ENCODE data around the gene BBS5.
"Not testable (repeated sequence)": the region's sequence is repeated elsewhere in the genome, so short reads cannot be mapped to it uniquely, and the experiment has no call there.

Gene BBS5

DNA sequence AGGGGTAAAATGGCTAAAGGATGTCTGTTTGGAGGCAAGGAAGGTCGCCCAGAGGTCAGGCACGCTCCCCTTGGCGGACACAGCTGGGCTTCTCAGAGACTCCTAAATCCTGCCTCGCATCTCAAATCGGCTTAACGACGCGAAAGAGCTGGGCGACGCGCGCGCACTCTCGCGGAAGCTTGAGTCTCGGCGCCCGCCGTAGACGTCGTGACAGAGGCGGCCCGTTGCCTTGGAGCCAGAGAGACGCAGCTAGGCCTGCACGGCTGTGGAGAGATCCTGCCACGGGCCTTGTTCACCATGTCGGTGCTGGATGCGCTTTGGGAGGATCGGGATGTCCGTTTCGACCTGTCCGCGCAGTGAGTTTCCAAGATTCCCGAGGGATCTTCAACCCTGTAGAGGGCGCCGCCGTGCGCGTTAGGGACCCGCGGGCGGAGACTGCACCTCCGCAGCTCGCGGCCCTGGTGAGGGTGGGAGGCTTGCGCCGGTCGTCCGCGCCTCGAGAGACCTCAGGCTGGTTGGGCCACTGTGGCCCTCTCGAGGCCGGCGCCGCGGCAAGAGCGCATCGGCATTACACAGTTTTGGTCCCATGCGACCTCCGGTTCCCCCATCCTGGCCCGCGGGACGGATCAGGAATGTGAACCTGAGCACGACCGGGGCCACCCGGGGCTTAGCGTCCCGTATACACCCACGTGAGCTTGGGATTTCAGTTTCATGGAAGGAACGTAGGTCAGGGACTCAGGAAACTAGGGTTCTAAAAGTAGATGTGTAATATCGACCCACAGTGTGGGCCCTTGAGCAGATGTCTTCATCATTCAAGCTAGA is at the start of gene BBS5:
Gene BBS5 (plus strand): TSS at position 238 of the 822 bp plus-strand sequence. CDS start 60 bp downstream, at position 298.
- peak; percentile 57 for DNase-seq (ENCODE audit: low read depth)

DNA sequence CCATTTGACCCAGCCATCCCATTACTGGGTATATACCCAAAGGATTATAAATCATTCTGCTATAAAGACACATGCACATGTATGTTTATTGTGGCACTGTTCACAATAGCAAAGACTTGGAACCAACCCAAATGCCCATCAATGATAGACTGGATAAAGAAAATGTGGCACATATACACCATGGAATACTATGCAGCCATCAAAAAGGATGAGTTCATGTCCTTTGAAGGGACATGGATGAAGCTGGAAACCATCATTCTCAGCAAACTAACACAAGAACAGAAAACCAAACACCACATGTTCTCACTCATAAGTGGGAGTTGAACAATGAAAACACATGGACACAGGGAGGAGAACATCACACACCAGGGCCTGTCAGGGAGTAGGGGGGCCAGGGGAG is 47.5 kb upstream of the BBS5 start:
- not testable (repeated sequence) for DNase-seq (ENCODE audit: low read depth)

DNA sequence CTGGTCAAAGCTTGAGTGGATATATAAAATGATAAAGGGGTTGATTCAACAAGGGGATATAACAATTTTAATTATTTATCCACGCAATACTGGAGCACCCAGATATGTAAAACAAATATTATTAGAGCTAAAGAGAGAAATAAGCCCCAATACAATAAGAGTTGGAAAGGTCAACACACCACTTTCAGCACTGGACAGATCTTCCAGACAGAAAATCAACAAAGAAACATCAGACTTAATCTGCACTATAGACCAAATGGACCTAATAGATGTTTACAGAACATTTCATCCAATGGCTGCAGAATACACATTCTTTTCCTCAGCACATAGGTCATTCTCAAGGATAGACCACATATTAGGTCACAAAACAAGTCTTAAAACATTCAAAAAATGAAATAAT is 45.1 kb upstream of the BBS5 start:
- DNase-seq (ENCODE audit: low read depth), result not testable (repeated sequence)

DNA sequence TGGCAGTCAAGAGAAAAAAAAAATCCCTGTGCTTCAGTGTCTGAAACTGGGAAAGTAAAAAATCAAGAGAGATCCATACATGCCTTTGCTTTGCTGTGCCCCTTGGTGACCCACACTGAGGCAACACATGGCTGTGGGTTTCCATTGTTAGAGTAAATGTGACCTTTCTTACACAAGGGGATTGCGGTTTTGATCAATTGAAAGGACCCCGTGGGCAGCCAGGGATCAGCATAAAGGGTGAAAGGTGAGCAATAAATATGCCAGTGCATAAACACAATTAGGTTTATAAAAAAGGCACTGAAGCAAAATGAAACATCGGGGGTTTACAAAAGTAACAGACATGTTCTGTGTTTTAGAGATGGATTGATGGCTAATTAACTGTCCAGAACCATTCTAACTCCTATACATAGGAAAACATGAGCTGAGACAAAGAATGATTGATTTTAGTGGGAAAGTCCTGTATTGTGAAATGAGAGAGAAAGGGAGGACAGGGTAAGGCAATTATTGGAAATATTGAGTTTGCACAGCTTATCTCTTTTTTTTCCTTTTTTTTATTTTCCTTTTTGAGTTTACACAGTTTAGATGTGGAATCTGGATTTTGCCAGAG is 40.7 kb upstream of the BBS5 start:
- no peak for DNase-seq (ENCODE audit: low read depth)

DNA sequence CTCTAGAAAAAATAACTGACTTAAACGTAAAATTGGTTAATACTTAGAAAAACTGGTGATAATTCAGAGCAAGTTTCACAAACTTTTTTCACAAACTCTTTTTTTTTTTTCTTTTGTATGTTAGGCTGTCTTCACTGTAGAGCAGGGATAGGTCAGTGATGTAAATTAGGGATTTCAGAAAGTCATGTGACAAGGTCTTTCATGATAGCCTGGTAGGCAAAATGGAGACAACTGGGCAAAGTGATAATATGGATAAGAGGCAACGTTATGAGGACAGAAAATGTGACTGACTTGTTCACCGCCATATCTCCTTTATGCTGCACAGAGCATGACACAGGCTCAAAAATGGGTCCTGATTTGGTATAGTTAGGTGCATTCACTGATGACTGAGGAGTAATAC is 39.4 kb upstream of the BBS5 start:
- no peak for DNase-seq (ENCODE audit: low read depth)

DNA sequence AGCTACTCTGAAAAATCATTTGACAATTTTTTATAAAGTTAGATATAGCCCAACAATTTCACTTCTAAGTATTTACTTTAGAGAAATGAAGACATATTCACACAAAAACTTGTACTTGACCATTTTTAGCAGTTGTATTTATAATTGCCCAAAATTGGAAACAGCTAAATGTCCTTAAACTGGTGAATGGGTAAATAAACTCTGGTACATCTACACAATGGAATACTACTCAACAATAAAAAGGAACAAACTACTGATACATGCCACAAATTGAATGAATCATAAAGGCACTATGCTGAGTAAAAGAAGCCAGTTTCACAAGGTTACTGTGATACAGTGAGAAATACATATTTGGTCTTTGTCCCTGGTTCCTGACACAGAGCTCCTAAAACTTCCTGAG is 32.8 kb upstream of the BBS5 start:
- DNase-seq (ENCODE audit: low read depth), result no peak

DNA sequence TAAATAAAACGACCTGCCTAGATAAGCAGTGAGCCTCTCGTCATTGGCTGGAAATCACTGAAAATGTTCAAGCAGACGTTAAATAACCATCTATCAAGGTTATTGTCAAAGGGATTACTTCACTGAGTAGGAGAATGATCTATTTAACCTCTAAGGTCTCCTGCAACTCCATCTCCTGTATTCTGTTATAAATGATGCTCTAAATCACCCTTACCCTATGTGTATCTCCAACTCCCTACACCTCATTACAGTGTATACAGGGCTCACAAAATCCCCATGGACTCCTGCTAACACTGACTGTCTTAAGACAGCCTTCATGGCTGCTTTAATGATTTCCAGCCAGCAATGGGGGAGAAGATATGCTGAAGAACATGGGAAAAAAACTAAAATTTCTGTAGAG is 31.0 kb upstream of the BBS5 start:
- DNase-seq (ENCODE audit: low read depth), result no peak

DNA sequence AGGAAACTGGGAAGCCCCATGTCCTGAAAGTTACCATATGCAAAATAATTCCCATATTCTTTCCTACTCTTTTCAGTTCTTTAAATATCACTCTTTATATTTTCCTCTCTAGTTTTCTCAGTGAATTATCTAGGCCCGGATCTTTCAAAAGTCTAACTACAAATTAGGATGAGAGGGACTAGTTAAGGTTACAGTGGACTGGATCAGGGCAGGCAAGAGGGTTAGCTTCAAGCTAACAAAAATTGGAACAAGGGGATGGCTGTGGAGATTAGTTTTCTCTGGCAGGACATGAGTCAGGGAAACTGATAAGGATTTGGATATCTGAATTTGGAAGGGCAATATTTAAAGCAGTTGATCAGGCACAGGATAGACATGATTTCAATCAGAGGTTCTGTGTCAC is 30.4 kb upstream of the BBS5 start:
- no peak for DNase-seq (ENCODE audit: low read depth)

DNA sequence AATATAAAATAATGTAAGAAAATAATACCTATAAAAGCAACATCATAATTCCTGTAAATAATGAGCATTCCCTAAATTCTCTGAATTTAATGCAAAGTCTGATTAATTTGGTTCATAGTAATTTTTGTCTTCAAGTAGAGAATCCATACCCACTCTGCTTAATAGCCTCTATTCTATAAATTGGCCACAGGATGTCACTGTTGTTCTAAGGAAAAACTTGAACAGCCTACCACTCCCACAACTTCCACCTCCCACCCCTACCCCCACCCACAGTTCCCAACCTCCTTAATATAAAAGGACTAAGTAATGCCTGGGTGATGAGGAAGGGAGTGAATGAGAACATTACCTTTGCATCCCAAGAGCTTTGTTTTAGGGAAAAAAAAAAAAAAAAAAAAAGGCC is 27.2 kb upstream of the BBS5 start:
- no peak for DNase-seq (ENCODE audit: low read depth)

DNA sequence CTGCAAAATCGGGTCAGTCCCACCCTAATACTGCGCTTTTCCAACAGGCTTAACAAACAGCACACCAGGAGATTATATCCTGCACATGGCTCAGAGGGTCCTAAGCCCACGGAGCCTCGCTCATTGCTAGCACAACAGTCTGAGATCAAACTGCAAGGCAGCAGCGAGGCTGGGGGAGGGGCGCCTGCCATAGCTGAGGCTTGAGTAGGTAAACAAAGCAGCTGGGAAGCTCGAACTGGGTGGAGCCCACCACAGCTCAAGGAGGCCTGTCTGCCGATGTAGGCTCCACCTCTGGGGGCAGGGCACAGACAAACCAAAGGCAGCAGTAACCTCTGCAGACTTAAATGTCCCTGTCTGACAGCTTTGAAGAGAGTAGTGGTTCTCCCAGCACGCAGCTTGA is 26.2 kb upstream of the BBS5 start:
- DNase-seq (ENCODE audit: low read depth), result not testable (repeated sequence)

DNA sequence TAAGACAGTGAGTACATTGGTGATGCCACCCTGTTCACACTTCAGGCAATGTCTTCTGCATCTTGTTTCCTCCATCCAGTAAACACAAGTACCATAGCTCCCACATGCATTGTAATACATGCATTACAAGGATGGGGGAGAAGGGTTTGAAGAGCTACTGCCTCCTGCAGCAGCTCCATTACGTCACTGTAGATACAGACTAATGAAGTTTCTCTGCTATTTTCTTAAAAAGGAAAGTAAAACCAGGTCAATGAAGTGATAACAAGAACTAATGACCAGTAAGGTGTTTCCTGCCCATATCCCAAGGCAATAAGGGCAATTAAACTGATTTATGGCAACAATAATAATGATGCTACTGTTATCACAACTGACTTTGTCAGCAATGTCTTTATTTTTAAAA is 18.2 kb upstream of the BBS5 start:
- no peak for DNase-seq (ENCODE audit: low read depth)

DNA sequence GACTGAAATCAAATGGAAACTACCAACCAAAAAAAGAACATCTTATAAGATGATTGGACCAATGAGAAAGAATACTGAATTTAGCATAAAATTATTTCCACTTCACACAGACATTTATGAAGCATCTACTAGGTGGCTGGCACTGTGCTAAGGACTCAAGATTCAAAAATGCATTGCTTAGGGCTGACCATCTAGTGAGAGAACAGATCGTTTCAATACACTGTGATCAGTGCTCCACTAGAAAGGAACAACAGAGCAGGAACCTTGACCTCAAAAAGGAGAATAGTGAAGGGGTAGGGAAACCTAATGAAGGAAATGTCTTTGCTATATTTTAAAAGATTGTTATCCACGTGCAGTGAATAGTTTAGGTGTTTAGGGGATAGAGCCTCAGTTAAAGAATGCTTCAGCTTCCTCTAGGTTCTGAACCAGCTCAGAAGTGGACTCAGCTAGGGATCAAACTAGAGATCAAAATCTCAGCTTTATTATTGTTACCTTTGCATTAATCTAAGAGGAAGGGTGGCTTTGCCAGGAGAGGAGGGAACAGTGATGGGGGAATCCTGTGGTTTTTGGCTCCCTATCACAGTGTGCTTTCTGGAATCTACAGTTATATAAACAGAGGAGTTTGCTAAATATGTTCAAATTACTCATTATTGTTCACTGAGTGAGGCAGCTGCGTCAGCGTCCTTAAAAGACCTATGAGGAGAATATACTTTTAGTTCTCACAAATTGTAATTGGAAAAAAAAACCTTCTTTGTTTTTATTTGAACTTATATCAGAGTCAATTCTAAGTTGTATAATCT is 16.2 kb upstream of the BBS5 start:
- no peak for DNase-seq (ENCODE audit: low read depth)

DNA sequence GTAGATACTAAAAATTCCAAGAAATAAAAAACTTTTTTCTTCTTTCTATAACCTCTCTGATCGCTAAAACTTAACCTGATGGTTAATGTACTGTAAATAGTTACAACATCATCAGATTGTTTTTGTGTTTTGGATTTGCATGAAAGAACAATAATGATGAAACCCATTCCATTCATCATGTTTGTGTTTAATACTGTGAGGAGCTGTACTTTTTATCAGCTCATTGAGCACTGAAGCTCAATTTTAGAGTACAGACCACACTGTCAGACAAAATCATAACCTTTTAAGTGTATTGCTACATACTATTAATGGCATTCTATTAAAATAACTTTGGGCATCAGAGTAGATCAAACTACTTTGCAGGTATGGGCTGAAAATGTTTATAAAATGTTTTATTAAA is 14.8 kb upstream of the BBS5 start:
- no peak for DNase-seq (ENCODE audit: low read depth)

DNA sequence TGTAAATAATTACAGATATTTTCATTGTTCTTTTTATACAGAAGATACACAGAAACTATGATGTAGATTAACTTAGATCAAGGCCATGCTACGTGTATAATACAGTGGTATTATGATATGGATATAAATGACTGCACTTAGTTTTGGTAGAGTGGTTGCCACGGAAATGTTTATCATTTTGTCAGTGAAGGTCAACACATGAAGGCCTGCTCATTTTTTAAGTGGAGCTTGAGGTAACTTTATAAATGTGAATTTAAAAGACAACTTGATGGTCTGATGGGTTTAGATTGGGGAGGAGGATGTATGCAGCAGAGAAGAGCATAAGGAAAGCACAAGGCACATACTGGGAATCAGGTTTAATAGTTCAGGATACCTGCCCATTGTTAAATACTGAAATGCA is 14.4 kb upstream of the BBS5 start:
- DNase-seq (ENCODE audit: low read depth), result no peak

DNA sequence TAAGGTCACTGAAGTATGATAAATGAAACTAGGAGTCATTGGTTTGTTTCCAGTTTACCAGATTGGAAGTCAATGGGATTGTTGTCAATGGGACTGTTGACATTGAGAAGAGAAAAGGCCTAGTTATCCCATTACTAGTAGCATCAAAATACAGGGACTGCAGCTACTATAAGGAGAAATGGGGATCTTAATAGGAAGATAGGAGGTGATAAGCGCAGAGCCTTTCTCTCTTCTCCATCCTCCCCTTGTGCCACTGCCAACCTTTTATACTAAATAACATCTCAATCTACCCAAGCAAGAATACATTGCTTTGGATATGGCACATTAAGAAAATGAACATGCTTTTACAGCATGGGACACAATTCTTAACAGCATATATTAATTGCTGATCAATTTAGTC is 10.5 kb upstream of the BBS5 start:
- no peak for DNase-seq (ENCODE audit: low read depth)

DNA sequence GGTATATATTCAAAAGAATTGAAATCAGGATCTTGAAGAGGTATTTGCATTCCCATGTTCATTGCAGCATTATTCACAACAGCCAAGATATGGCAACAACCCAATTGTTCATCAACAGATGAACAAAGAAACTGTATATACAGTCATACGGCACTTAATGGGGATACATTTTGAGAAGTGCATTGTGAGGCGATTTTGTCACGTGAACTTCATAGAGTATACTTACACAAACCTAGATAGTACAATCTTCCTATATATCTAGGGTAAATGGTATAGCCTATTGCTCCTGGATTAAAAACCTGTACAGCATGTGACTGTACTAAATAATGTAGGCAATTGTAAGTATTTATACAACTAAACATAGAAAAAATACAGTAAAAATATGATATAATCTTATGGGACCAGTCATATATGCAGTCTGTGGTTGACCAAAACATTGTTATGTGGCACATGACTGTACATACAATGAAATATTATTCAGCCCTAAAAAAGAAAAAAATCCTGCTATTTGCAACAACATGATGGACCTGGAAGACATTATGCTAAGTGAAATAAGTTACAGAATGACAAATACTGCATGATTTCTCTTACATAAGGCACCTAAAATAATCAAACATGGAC is 9.2 kb upstream of the BBS5 start:
- DNase-seq (ENCODE audit: low read depth), result no peak

DNA sequence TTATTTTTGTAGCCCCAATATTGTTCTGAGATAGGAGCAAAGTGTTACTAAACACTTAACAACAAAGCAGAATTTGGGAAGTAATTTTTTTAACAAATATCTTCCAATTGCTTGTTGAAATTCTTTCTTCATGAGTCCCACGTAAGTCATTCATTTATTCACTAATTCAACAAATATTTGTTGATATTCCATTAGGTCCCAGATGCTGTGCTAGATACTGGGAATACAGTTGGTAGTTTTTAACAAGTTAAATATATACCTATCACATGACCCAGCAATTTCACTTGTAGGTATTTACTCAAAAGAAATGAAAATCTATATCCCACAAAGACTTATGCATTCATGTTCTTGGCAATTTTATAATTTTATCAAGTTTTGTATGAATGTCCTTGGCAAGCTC is 7.0 kb upstream of the BBS5 start:
- no peak for DNase-seq (ENCODE audit: low read depth)

DNA sequence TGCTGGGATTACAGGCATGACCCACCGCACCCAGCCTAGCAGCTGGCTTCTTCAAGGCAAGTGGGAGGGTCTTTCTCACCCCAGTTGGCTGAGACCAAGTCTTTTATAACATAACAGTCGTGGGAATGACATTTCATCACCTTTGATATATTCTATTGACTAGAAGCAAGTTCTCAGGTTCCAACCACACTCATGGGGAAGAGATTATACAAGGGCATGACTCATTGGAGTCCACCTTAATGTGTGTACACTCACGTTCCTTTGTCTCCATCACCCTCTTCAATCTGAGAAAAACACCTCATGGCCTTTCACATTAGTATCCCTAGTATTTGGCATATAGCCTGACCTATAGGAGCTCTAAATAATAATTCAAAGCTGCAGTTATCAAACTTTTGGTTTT is 2.8 kb upstream of the BBS5 start:
- no peak for DNase-seq (ENCODE audit: low read depth)

DNA sequence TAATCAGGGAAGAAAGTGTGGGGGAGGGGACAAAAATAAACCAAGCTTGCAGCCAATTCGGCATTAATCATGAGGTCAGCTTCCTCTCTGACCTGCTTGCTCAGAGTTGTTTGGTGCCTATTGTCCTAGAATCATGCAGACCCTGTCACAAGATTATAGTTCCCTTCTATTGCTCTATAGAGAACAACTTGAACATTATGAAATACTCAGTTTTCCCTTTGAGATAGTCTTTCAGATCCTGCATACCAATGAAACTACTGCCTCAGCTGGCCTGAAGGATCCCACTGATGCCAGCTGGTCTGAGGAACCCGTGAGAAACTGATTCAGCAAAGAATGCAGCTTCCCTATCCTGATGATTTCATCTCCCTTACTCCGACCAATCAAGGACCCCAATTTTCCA is 955 bp upstream of the BBS5 start:
- DNase-seq (ENCODE audit: low read depth), result no peak

DNA sequence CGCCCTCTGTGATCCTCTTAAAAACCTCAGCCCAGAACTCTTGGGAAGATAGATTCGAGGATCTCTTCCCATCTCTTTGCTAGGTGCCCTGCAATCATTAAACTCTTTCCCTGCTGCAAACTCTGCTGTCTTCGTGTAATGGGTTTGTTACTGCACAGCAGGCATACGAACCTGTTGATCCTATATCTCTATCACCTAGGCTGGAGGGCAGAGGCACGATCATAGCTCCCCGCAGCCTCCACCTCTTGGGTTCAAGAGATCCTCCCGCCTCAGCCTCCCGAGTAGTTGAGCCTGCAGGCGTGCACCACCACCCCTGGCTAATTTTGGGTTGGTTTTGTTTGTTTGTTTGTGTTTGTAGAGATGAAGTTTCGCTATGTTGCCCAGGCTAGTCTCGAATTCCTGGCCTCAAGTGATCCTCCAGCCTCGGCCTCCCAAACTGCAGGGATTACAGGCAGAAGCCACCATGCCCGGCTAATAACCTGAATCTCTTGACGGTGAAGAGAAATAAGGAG is 493 bp upstream of the BBS5 start:
- DNase-seq (ENCODE audit: low read depth), result no peak

DNA sequence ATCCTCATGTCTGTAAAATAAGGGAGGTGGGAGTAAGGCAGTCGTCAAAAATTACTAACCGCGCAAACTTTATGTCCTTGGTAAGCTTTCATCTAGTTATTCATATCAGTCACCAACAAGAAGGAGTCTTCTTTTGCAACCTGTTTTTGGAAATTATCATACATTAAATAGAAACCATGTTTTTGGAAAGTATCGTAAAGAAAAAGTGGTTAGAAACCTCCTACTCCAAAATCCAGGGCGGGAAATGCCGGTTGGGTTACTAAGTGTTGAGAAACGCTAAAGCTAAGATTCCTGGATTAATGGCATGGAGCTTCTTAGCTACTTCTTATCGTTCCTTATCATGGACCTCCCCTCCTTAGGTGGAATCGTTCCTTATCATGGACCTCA is 778 bp downstream of the BBS5 start:
- DNase-seq (ENCODE audit: low read depth), result no peak

DNA sequence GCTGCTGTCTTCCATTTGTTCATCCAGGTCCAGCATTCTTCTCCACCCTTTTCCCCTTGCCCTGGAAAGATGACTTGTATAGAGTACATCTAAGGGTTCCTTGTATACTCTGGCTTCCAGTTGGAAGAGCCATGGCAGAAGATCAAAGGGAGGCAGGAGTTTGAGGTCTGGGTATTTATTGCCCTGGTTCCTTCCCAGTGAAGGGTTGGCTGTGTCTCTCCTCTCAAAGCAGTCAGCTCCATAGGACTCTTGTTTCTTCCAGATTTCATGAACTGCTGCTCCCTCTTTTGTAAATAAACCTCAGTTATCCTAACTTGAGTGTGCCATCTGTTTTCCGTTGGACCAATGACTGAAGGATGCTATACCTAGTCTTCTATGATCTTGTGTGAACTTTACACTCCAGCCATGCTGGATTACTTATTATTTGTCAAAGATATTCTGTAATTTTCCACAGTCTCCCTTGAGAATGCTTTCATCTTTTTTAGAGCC is 6.4 kb downstream of the BBS5 start:
- DNase-seq (ENCODE audit: low read depth), result no peak

Measured in stimulated activated CD8-positive, alpha-beta memory T cell treated with anti-CD3 and anti-CD28 coated beads, Interleukin-7, amount 100 ng/mL, for 24 hours (primary cell).